Bronchial epithelial cell (primary cell): ENCODE measurements around the gene ZCCHC8. TPM values are rescaled to one million over a fixed set of nuclear protein-coding genes. Genes with fewer than 3 reads are reported as not detected.
A peak's percentile ranks its signal among the peaks of the same experiment; 100 is the strongest.
"Not testable (repeated sequence)": the region's sequence is repeated elsewhere in the genome, so short reads cannot be mapped to it uniquely, and the experiment has no call there.

Experiments
- DNase-seq: peaks from one replicate; pipeline ENCODE4 v3.0.0-alpha.2; 2010; ENCODE audit warnings: low read depth
- FAIRE-seq: peaks from 2 replicates; lab custom pipeline; 2011; peaks lifted over from hg19 to GRCh38; lab: Jason Lieb, UNC
- H3K27me3 ChIP-seq: 2 replicates; pipeline ENCODE4 v1.5.1; 2011; ENCODE audit warnings: low read length; ENCODE audit not compliant: control insufficient read depth, insufficient read depth
- H3K36me3 ChIP-seq: 2 replicates; pipeline ENCODE4 v1.5.1; 2011; ENCODE audit warnings: low read length; ENCODE audit not compliant: control insufficient read depth, insufficient read depth
- H3K4me3 ChIP-seq: 2 replicates; pipeline ENCODE4 v1.5.1; 2011; ENCODE audit warnings: mild to moderate bottlenecking, low read depth, low read length, control low read depth
- CTCF ChIP-seq: IDR thresholded peaks from 2 replicates; pipeline ENCODE4 v1.5.1; 2011; ENCODE audit warnings: mild to moderate bottlenecking, moderate library complexity, low read length, control low read depth, inconsistent platforms; ENCODE audit not compliant: insufficient read depth, severe bottlenecking
- total RNA-seq: library from RNA; depleted of rRNA; stranded (reverse); fragments of >200 nt; gene quantifications from 2 replicates; pipeline ENCODE4 v1.2.1, GENCODE V29; 2014

The ZCCHC8 gene
- total RNA-seq, 1 donor from 2014 or later = 12.9 TPM

GRCh38 chr12:122499991-122500684 is 594 bp downstream of the ZCCHC8 start:
- H3K27me3 ChIP-seq = no peaks in the 10 kb centered on the region
- TF ChIP-seq CTCF = no peak
- FAIRE-seq = no peak
- DNase-seq = peak; percentile 59
- peaks cover 1% of the 10 kb centered on the region for H3K36me3 ChIP-seq
- H3K4me3 ChIP-seq = peak overlapping the region; percentile 95

- H3K36me3 ChIP-seq = peaks cover 6% of the 10 kb centered on the region
- no peak for TF ChIP-seq CTCF
- no peak for FAIRE-seq
Observed at GRCh38 chr12:122495258-122495657, 5.5 kb downstream of the ZCCHC8 start.

GRCh38 chr12:122493222-122493621 is 7.5 kb downstream of the ZCCHC8 start:
- DNase-seq, H3K27me3 ChIP-seq, H3K4me3 ChIP-seq, FAIRE-seq: not testable (repeated sequence)
- H3K36me3 ChIP-seq = peaks cover 10% of the 10 kb centered on the region

More at GRCh38 chr12:122495258-122495657, 5.5 kb downstream of the ZCCHC8 start:
- H3K27me3 ChIP-seq = no peaks in the 10 kb centered on the region
- no peak for DNase-seq
- H3K4me3 ChIP-seq = no peak overlapping the region

- DNase-seq (no peak), FAIRE-seq (no peak)
- Histone ChIP-seq H3K36me3 (peaks cover 11% of the 10 kb centered on the region), H3K4me3 (no peak overlapping the region), H3K27me3 (no peaks in the 10 kb centered on the region)
- no peak for TF ChIP-seq CTCF
Observed at GRCh38 chr12:122491991-122492390, 8.7 kb downstream of the ZCCHC8 start.

GRCh38 chr12:122489038-122489437 is 11.7 kb downstream of the ZCCHC8 start:
- Histone ChIP-seq H3K27me3 (no peaks in the 10 kb centered on the region), H3K36me3 (peaks cover 17% of the 10 kb centered on the region), H3K4me3 (no peak overlapping the region)
- no peak for TF ChIP-seq CTCF
- FAIRE-seq = no peak
- no peak for DNase-seq

- peaks cover 19% of the 10 kb centered on the region for H3K36me3 ChIP-seq
- H3K4me3 ChIP-seq, DNase-seq, H3K27me3 ChIP-seq, FAIRE-seq: not testable (repeated sequence)
Observed at GRCh38 chr12:122487807-122488206, 12.9 kb downstream of the ZCCHC8 start.
